GM23338 (cell line): ENCODE results near the gene TRA2B. TPM values are rescaled to one million over a fixed set of nuclear protein-coding genes. Genes with fewer than 3 reads are reported as not detected.

ENCODE experiments used
- ATAC-seq: fragments of 200-7000 bp; cut with Tn5 transposase; 3 replicates; pipeline ENCODE4 v1.9.1; 2020
- DNase-seq: peaks from one replicate; pipeline ENCODE4 v3.0.0-alpha.2; 2015; ENCODE audit warnings: low spot score
- H2AFZ ChIP-seq: fragments of 200-600 bp; sonication (generic); 2 replicates; pipeline ENCODE4 v1.8.0; 2016; ENCODE audit warnings: antibody characterized with exemption, mild to moderate bottlenecking, moderate library complexity
- H3F3A ChIP-seq: fragments of 200-600 bp; sonication (generic); replicated peaks from 2 replicates; pipeline ENCODE4 v1.8.0; 2017; ENCODE audit warnings: antibody characterized with exemption, mixed run types, low read depth
- H3K27ac ChIP-seq: fragments of 200-600 bp; sonication (generic); 2 replicates; pipeline ENCODE4 v1.6.1; 2016; ENCODE audit warnings: low read depth
- H3K27me3 ChIP-seq: fragments of 200-600 bp; sonication (generic); 2 replicates; pipeline ENCODE4 v1.8.0; 2016; ENCODE audit warnings: mild to moderate bottlenecking, mixed run types, moderate library complexity; ENCODE audit not compliant: insufficient read depth
- H3K36me3 ChIP-seq: fragments of 200-600 bp; sonication (generic); 2 replicates; pipeline ENCODE4 v1.8.0; 2016; ENCODE audit warnings: mild to moderate bottlenecking; ENCODE audit not compliant: insufficient read depth
- H3K4me1 ChIP-seq: fragments of 200-600 bp; sonication (generic); 2 replicates; pipeline ENCODE4 v1.8.0; 2016; ENCODE audit warnings: mild to moderate bottlenecking, moderate library complexity; ENCODE audit not compliant: insufficient read depth
- H3K4me2 ChIP-seq: fragments of 200-600 bp; sonication (generic); 2 replicates; pipeline ENCODE4 v1.7.1; 2017; ENCODE audit warnings: mixed run types
- H3K4me3 ChIP-seq: fragments of 200-600 bp; sonication (generic); 2 replicates; pipeline ENCODE4 v1.6.1; 2016; ENCODE audit warnings: mixed run types
- H3K79me2 ChIP-seq: fragments of 200-600 bp; sonication (generic); replicated peaks from 2 replicates; pipeline ENCODE4 v1.8.0; 2017; ENCODE audit warnings: mild to moderate bottlenecking; ENCODE audit not compliant: insufficient read depth
- H3K9me2 ChIP-seq: fragments of 200-600 bp; sonication (generic); 2 replicates; pipeline ENCODE4 v1.8.0; 2017; ENCODE audit not compliant: insufficient read depth
- H4K20me1 ChIP-seq: fragments of 200-600 bp; sonication (generic); replicated peaks from 2 replicates; pipeline ENCODE4 v1.8.0; 2017; ENCODE audit warnings: mild to moderate bottlenecking; ENCODE audit not compliant: insufficient read depth
- H3K27ac Mint-ChIP-seq: 2 replicates; pipeline ENCODE4 v1.8.0; 2020; ENCODE audit warnings: inconsistent platforms, mild to moderate bottlenecking, moderate library complexity, mixed read lengths
- H3K27me3 Mint-ChIP-seq: 3 replicates; pipeline ENCODE4 v1.8.0; 2022; ENCODE audit warnings: low read depth, mild to moderate bottlenecking, moderate library complexity, mixed read lengths, inconsistent platforms; ENCODE audit not compliant: insufficient read depth, poor library complexity
- H3K36me3 Mint-ChIP-seq: 3 replicates; pipeline ENCODE4 v1.8.0; 2021; ENCODE audit warnings: low read depth, mild to moderate bottlenecking, inconsistent platforms, moderate library complexity, mixed read lengths
- H3K4me1 Mint-ChIP-seq: 3 replicates; pipeline ENCODE4 v1.8.0; 2020; ENCODE audit warnings: mild to moderate bottlenecking, inconsistent platforms, mixed read lengths
- H3K4me3 Mint-ChIP-seq: 3 replicates; pipeline ENCODE4 v1.8.0; 2021; ENCODE audit warnings: moderate library complexity, mild to moderate bottlenecking, inconsistent platforms, mixed read lengths
- H3K9me3 Mint-ChIP-seq: 3 replicates; pipeline ENCODE4 v1.8.0; 2020; ENCODE audit warnings: moderate library complexity, mild to moderate bottlenecking, inconsistent platforms, mixed read lengths
- CREB1 ChIP-seq: fragments of 250-450 bp; sonication (Bioruptor Pico); IDR thresholded peaks from 2 replicates; pipeline ENCODE4 v1.5.0; 2020; ENCODE audit warnings: low read depth, mild to moderate bottlenecking, moderate library complexity
- CTCF ChIP-seq, 2 experiments: fragments of 200-600 bp in 1 of 2; sonication (generic) in 1 of 2; conservative IDR thresholded peaks; 2 replicates each; pipeline versions ENCODE4 v1.5.1 to v1.6.1; 2016 to 2017; ENCODE audit warnings: antibody characterized with exemption in 2 of 2, low read depth in 2 of 2, mild to moderate bottlenecking in 2 of 2, moderate library complexity in 1 of 2
- ETS1 ChIP-seq: IDR thresholded peaks from 2 replicates; pipeline ENCODE4 v1.6.1; 2016; ENCODE audit warnings: antibody characterized with exemption
- EZH2 ChIP-seq: fragments of 200-600 bp; sonication (generic); IDR thresholded peaks from one replicate; pipeline ENCODE4 v1.8.0; 2017; ENCODE audit warnings: antibody characterized with exemption, mild to moderate bottlenecking, low read depth; ENCODE audit not compliant: unreplicated experiment
- EZH2phosphoT487 ChIP-seq: fragments of 200-600 bp; sonication (generic); IDR thresholded peaks from one replicate; pipeline ENCODE4 v1.8.1; 2018; ENCODE audit warnings: antibody characterized with exemption; ENCODE audit not compliant: unreplicated experiment
- JUNB ChIP-seq: IDR thresholded peaks from one replicate; pipeline ENCODE4 v1.6.1; 2016; ENCODE audit warnings: antibody characterized with exemption; ENCODE audit not compliant: unreplicated experiment
- NANOG ChIP-seq: IDR thresholded peaks from 2 replicates; pipeline ENCODE4 v1.6.1; 2016; ENCODE audit warnings: antibody characterized with exemption, borderline replicate concordance
- POLR2AphosphoS5 ChIP-seq: IDR thresholded peaks from 2 replicates; pipeline ENCODE4 v1.6.1; 2016; ENCODE audit warnings: antibody characterized with exemption, low read depth
- REST ChIP-seq: IDR thresholded peaks from one replicate; pipeline ENCODE4 v1.6.1; 2018; ENCODE audit warnings: antibody characterized with exemption; ENCODE audit not compliant: unreplicated experiment
- STAT1 ChIP-seq: IDR thresholded peaks from one replicate; pipeline ENCODE4 v1.6.1; 2016; ENCODE audit warnings: antibody characterized with exemption; ENCODE audit not compliant: unreplicated experiment
- ZNF114 ChIP-seq: fragments of 250-450 bp; sonication (Bioruptor Pico); IDR thresholded peaks from 2 replicates; pipeline ENCODE4 v1.5.0; 2020; ENCODE audit warnings: mild to moderate bottlenecking, moderate library complexity
- ZNF331 ChIP-seq: fragments of 250-450 bp; sonication (Bioruptor Pico); IDR thresholded peaks from 2 replicates; pipeline ENCODE4 v1.5.0; 2020; ENCODE audit warnings: low read depth, mild to moderate bottlenecking, moderate library complexity
- ZNF462 ChIP-seq: fragments of 250-450 bp; sonication (Bioruptor Pico); IDR thresholded peaks from 2 replicates; pipeline ENCODE4 v1.5.0; 2020; ENCODE audit warnings: mild to moderate bottlenecking, moderate library complexity
- polyA plus RNA-seq: library from polyadenylated mRNA; unstranded; fragments of >200 nt; fragmentation: Nextera tagmentation; extraction: Ambion mirVana; gene quantifications from 2 replicates; pipeline ENCODE4 v1.2.1, GENCODE V29; 2016
- total RNA-seq: library from RNA; depleted of rRNA; stranded (reverse); fragments of >200 nt; shearing (Covaris generic); gene quantifications from 2 replicates; pipeline ENCODE4 v1.2.3, GENCODE V29; 2014

The TRA2B gene
- total and polyA plus RNA-seq, 2 experiments from 2014 or later, result 360 to 602 TPM

- Histone ChIP-seq H3K4me3 (peak overlapping the region; percentile 52; the same call in 1 of the 2 replicates), H3K79me2 (no peaks in the 10 kb centered on the region), H3K27me3 (no peaks in the 10 kb centered on the region), H3K4me1 (no peaks in the 10 kb centered on the region), H3K27ac (no peak overlapping the region), H2AFZ (peak overlapping the region; percentile 98), H3K9me2 (no peaks in the 10 kb centered on the region), H3F3A (no peaks in the 10 kb centered on the region; the same call in 1 of the 2 replicates), H3K4me2 (peak overlapping the region; percentile 83; the same call in 1 of the 2 replicates), H4K20me1 (no peaks in the 10 kb centered on the region), H3K36me3 (no peaks in the 10 kb centered on the region)
- DNase-seq (no peak), ATAC-seq (no peak; the same call in 2 of the 3 replicates)
- Mint-ChIP-seq H3K9me3 (no peaks in the 10 kb centered on the region; the same call in 2 of the 3 replicates), H3K4me1 (no peaks in the 10 kb centered on the region; the same call in 2 of the 3 replicates), H3K27ac (no peak overlapping the region), H3K36me3 (no peaks in the 10 kb centered on the region), H3K27me3 (peaks cover 8% of the 10 kb centered on the region), H3K4me3 (no peak overlapping the region)
- TF ChIP-seq EZH2phosphoT487, result no peak
- TF ChIP-seq ZNF462 (CRISPR knock-in tag), result no peak
- no peak for TF ChIP-seq ETS1
- TF ChIP-seq EZH2, result no peak
- TF ChIP-seq ZNF114 (CRISPR knock-in tag), result no peak
- no peak for TF ChIP-seq CTCF (conservative IDR thresholded peaks at IDR 0.05; ENCODE audit: low read depth in 2 of 2)
- no peak for TF ChIP-seq JUNB
- TF ChIP-seq ZNF331 (CRISPR knock-in tag), result no peak
- TF ChIP-seq REST, result no peak
- TF ChIP-seq POLR2AphosphoS5, result no peak
- no peak for TF ChIP-seq NANOG
- no peak for TF ChIP-seq CREB1 (CRISPR knock-in tag)
- no peak for TF ChIP-seq STAT1
Observed at GRCh38 chr3:185984203-185984602, 46.4 kb upstream of the TRA2B start.
